GM13976 (cell line): ENCODE data around the gene ZNF446.
"Not testable (repeated sequence)": the region's sequence is repeated elsewhere in the genome, so short reads cannot be mapped to it uniquely, and the experiment has no call there.

Experiments used
- DNase-seq: peaks from one replicate; pipeline ENCODE4 v3.0.0; 2012; ENCODE audit warnings: low spot score
- CTCF ChIP-seq: IDR thresholded peaks from 2 replicates; pipeline ENCODE4 v1.5.1; 2012; ENCODE audit warnings: borderline replicate concordance, mild to moderate bottlenecking; ENCODE audit not compliant: insufficient read depth; ENCODE audit errors: extremely low read depth, missing control alignments, control extremely low read depth
- in situ Hi-C: fragments of 300-500 bp; cut with MboI; formaldehyde crosslinking; loops from one replicate; pipeline ENCODE4 v1.12.0; 2022; ENCODE audit warnings: low sequenced_read_pairs, mixed read lengths, inconsistent platforms; ENCODE audit not compliant: unreplicated experiment

ZNF446 gene

DNA sequence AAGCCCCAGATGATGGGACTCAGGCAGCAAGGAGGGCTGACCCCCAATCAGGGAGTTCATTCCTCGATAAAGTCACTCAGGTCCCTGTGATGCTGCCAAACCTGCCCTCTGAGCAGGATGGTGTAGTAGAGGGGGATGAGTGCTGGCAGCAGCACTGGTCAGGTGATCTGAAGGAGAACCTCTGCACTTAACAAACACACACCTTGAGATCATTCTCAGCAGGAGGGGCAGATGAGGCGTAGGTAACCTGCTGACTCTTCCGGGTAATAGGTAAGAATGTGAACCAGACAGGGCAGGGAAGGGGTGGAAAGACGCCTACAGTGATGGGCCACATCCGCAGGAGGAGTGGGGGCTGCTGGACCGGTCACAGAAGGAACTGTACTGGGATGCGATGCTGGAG is 3.2 kb downstream of the ZNF446 start:
- no peak for DNase-seq
- TF ChIP-seq CTCF: no peak
- in situ Hi-C loops: no loop called here

GRCh38 chr19:58479736-58480480 is 3.8 kb downstream of the ZNF446 start:
- no peak for DNase-seq
- in situ Hi-C loops: no loop called here
- no peak for TF ChIP-seq CTCF

DNA sequence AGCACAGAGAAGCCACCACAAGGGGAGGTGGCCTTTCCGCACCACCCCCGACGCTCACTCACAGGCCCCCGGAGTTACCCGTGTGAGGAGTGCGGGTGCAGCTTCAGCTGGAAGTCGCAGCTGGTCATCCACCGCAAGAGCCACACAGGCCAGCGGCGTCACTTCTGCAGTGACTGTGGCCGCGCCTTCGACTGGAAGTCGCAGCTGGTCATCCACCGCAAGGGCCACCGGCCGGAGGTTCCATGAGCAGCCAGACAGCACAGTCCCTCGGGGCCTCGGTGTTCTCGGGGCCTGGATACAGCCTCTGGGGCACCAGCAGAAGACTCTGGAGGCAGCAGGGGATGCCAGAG is 4.3 kb downstream of the ZNF446 start:
- DNase-seq: no peak
- no peak for TF ChIP-seq CTCF
- in situ Hi-C loops: no loop called here

DNA sequence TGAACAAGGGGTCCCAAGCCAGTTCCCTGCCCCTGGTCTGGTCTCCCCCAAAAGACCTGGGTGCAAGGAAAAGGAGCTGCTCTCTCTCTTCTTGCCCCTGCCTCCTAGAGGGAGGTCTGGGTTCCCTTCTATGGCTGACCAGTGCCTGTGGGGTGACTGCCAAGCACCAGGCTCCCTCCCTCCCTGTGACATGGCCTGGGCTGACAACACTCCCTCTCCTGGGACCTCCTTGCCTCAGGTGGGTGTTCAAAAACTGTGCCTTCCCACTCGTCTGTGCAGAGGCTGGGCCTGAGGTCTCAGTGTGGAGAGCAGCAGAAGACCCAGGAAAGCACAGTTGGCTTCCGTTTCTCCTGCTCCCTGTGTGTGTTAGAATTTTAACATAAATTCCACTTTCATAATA is 4.7 kb downstream of the ZNF446 start:
- in situ Hi-C loops: no loop called here
- no peak for DNase-seq
- TF ChIP-seq CTCF: no peak

DNA sequence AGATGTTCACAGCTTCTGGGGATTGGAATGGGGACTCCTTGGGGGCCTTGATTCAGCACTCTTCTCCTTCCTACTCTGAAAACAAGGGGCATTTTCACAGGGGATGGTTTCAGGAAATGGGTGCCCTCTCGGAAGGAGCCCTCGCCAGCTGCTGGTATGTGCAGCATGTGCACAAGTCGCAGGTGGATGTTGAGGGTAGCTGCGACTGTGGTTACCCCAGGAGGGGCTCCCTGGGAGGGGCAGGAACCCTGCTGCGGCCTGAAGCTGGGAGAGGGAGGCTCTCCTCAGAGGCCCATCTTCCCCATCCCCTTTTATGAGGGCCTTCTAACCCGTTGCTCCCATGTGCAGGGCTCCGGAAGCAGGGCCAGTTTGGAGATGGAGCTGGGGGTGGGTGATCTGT is 6.2 kb downstream of the ZNF446 start:
- DNase-seq: no peak
- TF ChIP-seq CTCF: no peak
- in situ Hi-C loops: no loop called here

- in situ Hi-C loops: no loop called here
- TF ChIP-seq CTCF: no peak
- DNase-seq: no peak
These were observed 7.6 kb downstream of the ZNF446 start for GRCh38 chr19:58483776-58484175.

DNA sequence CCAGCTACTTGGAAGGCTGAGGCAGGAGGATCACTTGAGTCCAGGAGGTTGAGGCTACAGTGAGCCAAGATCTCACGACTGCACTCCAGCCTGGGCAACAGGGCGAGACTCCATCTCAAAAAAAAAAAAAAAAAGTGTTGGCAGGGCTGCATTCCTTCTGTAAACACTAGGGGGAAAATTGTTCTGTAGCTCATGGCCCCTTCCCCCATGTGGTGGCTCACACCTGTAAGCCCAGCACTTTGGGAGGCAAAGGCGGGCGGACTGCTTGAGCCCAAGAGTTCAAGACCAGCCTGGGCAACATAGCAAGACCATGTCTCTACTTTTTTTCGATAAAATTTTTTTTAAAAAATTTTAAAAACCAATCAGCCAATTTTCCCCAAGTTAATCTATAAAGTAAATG is 8.2 kb downstream of the ZNF446 start:
- not testable (repeated sequence) for DNase-seq

More for the DNA sequence above, 8.2 kb downstream of the ZNF446 start:
- in situ Hi-C loops: not testable (repeated sequence)
